SK-N-SH (cell line): Measurements from ENCODE around the gene PER3. TPM values are rescaled to one million over a fixed set of nuclear protein-coding genes. Genes with fewer than 3 reads are reported as not detected.

Experiments used
- CTCF ChIA-PET: fragments of 300-600, 350-600 bp; formaldehyde crosslinking; extraction: SDS; loops from one replicate; lab custom pipeline; 2021; lab: Yijun Ruan, JAX
- POLR2A ChIA-PET: fragments of 350-600 bp; sonication (Branson Sonifier 250); formaldehyde crosslinking; extraction: SDS; loops from one replicate; lab custom pipeline; 2020; ENCODE audit warnings: antibody characterized with exemption, inconsistent platforms; lab: Yijun Ruan, JAX
- DNase-seq: peaks from one replicate; pipeline ENCODE4 v3.0.0; 2012
- H2AFZ ChIP-seq: fragments of 200-600 bp; sonication (generic); 2 replicates; pipeline ENCODE4 v1.8.1; 2016; ENCODE audit warnings: antibody characterized with exemption, mild to moderate bottlenecking, low read depth
- H3F3A ChIP-seq: fragments of 200-600 bp; sonication (generic); replicated peaks from 2 replicates; pipeline ENCODE3; 2016; ENCODE audit warnings: antibody characterized with exemption, mild to moderate bottlenecking; ENCODE audit not compliant: insufficient read depth
- H3K27ac ChIP-seq, 2 experiments: fragments of 200-500 bp in 1 of 2; fragments of 200-600 bp in 1 of 2; sonication (Bioruptor generic) in 1 of 2; sonication (generic), shearing (Covaris generic) in 1 of 2; 2 replicates each; pipeline versions ENCODE4 v1.5.1 to v1.6.1; 2014 to 2016; ENCODE audit warnings: low read depth in 2 of 2, inconsistent platforms in 1 of 2, low read length in 1 of 2, mild to moderate bottlenecking in 1 of 2, mixed read lengths in 1 of 2
- H3K27me3 ChIP-seq: fragments of 200-600 bp; sonication (generic), shearing (Covaris generic); 2 replicates; pipeline ENCODE4 v1.6.1; 2016; ENCODE audit warnings: mixed run types; ENCODE audit not compliant: insufficient read depth
- H3K36me3 ChIP-seq, 2 experiments: fragments of 200-500 bp in 1 of 2; fragments of 200-600 bp in 1 of 2; sonication (Bioruptor generic) in 1 of 2; sonication (generic) in 1 of 2; replicated peaks in 1 of 2; 2 replicates each; pipeline versions ENCODE3 to v1.5.1; 2014 to 2016; ENCODE audit warnings: low read length in 1 of 2, mild to moderate bottlenecking in 1 of 2; ENCODE audit not compliant: insufficient read depth in 2 of 2, control insufficient read depth in 1 of 2
- H3K4me1 ChIP-seq, 2 experiments: fragments of 200-500 bp in 1 of 2; fragments of 200-600 bp in 1 of 2; sonication (Bioruptor generic) in 1 of 2; sonication (generic), shearing (Covaris generic) in 1 of 2; 2 replicates each; pipeline versions ENCODE4 v1.5.1 to v1.6.1; 2014 to 2016; ENCODE audit warnings: low read depth in 1 of 2, low read length in 1 of 2, mixed run types in 1 of 2; ENCODE audit not compliant: insufficient read depth in 2 of 2, control insufficient read depth in 1 of 2
- H3K4me2 ChIP-seq: fragments of 200-600 bp; sonication (generic), shearing (Covaris generic); 2 replicates; pipeline ENCODE4 v1.6.1; 2017; ENCODE audit warnings: mixed run types
- H3K4me3 ChIP-seq, 2 experiments: fragments of 200-500 bp in 1 of 2; fragments of 200-600 bp in 1 of 2; sonication (Bioruptor generic) in 1 of 2; sonication (generic), shearing (Covaris generic) in 1 of 2; 2 replicates each; pipeline versions ENCODE4 v1.5.1 to v1.8.1; 2014 to 2016; ENCODE audit warnings: low read depth in 2 of 2, inconsistent platforms in 1 of 2, low read length in 1 of 2, mild to moderate bottlenecking in 1 of 2, mixed read lengths in 1 of 2, moderate library complexity in 1 of 2
- H3K79me2 ChIP-seq: fragments of 200-600 bp; sonication (generic); 2 replicates; pipeline ENCODE4 v1.8.1; 2017; ENCODE audit warnings: mild to moderate bottlenecking; ENCODE audit not compliant: insufficient read depth
- H3K9ac ChIP-seq: fragments of 200-600 bp; sonication (generic); 2 replicates; pipeline ENCODE4 v1.6.1; 2017; ENCODE audit warnings: mixed run types
- H3K9me2 ChIP-seq: fragments of 200-600 bp; sonication (generic); 2 replicates; pipeline ENCODE4 v1.6.1; 2017; ENCODE audit warnings: mixed run types
- H3K9me3 ChIP-seq: fragments of 200-600 bp; sonication (generic); 2 replicates; pipeline ENCODE4 v1.6.1; 2017; ENCODE audit warnings: mixed run types, mild to moderate bottlenecking, moderate library complexity
- H4K20me1 ChIP-seq: fragments of 200-600 bp; sonication (generic); 2 replicates; pipeline ENCODE4 v1.6.1; 2017; ENCODE audit warnings: mild to moderate bottlenecking, mixed run types; ENCODE audit not compliant: insufficient read depth
- CTCF ChIP-seq: fragments of 200-600 bp; sonication (generic); IDR thresholded peaks from 2 replicates; pipeline ENCODE4 v1.6.1; 2017; ENCODE audit warnings: antibody characterized with exemption, mild to moderate bottlenecking, moderate library complexity
- EP300 ChIP-seq, 2 experiments: IDR thresholded peaks; 2 replicates each; pipeline versions ENCODE4 v1.4.0 to v1.6.1; 2012; ENCODE audit warnings: borderline replicate concordance in 1 of 2, low read depth in 1 of 2, low read length in 1 of 2
- GATA2 ChIP-seq: sonication (generic); formaldehyde crosslinking; IDR thresholded peaks from 2 replicates; pipeline ENCODE4 v1.5.0; 2020; ENCODE audit warnings: mild to moderate bottlenecking, missing genetic modification reagents
- JUND ChIP-seq: IDR thresholded peaks from 2 replicates; pipeline ENCODE4 v1.4.0; 2012
- MAX ChIP-seq: IDR thresholded peaks from 2 replicates; pipeline ENCODE4 v1.4.0; 2012; ENCODE audit warnings: low read depth
- NRF1 ChIP-seq: IDR thresholded peaks from 2 replicates; pipeline ENCODE4 v1.6.1; 2012; ENCODE audit warnings: low read depth, mild to moderate bottlenecking, low read length
- PBX3 ChIP-seq: IDR thresholded peaks from 2 replicates; pipeline ENCODE4; 2012
- RAD21 ChIP-seq: IDR thresholded peaks from 2 replicates; pipeline ENCODE4 v1.6.1; 2012; ENCODE audit warnings: mild to moderate bottlenecking, low read length
- USF1 ChIP-seq: IDR thresholded peaks from 2 replicates; pipeline ENCODE4 v1.4.0; 2012; ENCODE audit warnings: low read depth, borderline replicate concordance
- USF2 ChIP-seq: fragments of 150-350 bp; IDR thresholded peaks from 2 replicates; pipeline ENCODE4 v1.6.1; 2017; ENCODE audit warnings: antibody characterized with exemption, low read length, low read depth, borderline replicate concordance
- WGBS: methylation state at CpG from one replicate; pipeline ENCODE4 v1.1.6; 2017; ENCODE audit warnings: low lambda C conversion rate; 5-methylcytosine and 5-hydroxymethylcytosine counted together
- polyA plus RNA-seq, 3 experiments: library from polyadenylated mRNA; depleted of rRNA; stranded (reverse); fragments of >200 nt; gene quantifications; 2 replicates each; pipeline ENCODE4 v1.2.3, GENCODE V29; 2012

PER3 gene
- polyA plus RNA-seq, 1 of the 3 experiments (the other 2 are of a cell fraction), result 6.0 TPM

GRCh38 chr1:7795406-7795805 is 11.3 kb downstream of the PER3 start (continued):
- no peak for TF ChIP-seq EP300 (IDR thresholded peaks at IDR 0.05; ENCODE audit: borderline replicate concordance in 1 of 2, low read depth in 1 of 2, low read length in 1 of 2)

- Histone ChIP-seq H2AFZ (no peak overlapping the region), H3K9me3 (no peaks in the 10 kb centered on the region), H3K27me3 (no peaks in the 10 kb centered on the region), H3K27ac (no peak overlapping the region), H3F3A (peaks cover 15% of the 10 kb centered on the region), H3K4me2 (no peak overlapping the region), H3K4me3 (no peak overlapping the region), H3K9ac (no peak overlapping the region), H3K36me3 (peaks cover 42 to 61% of the 10 kb centered on the region in 2 experiments), H3K9me2 (no peaks in the 10 kb centered on the region), H4K20me1 (no peaks in the 10 kb centered on the region), H3K79me2 (no peaks in the 10 kb centered on the region), H3K4me1 (no peaks in the 10 kb centered on the region)
- 89% methylated on average over 9 of the region's 9 CpGs for WGBS
- CTCF ChIA-PET, result interaction anchor here (1.2 kb wide), 1 partner anchor 53 kb away, joined by 3 read pairs; no protein-coding TSS in a partner anchor
- TF ChIP-seq USF1 (no peak), RAD21 (no peak), GATA2 (CRISPR knock-in tag) (no peak), PBX3 (no peak), JUND (no peak), CTCF (no peak), USF2 (no peak), NRF1 (no peak), MAX (no peak)
- POLR2A ChIA-PET, result no interaction called here
- DNase-seq, result no peak
Measured at GRCh38 chr1:7805460-7805859, 21.4 kb downstream of the PER3 start.
